MM.1S (cell line): ENCODE measurements around the gene SH3BP2.

Source experiments
- DNase-seq: peaks from one replicate; pipeline ENCODE4 v3.0.0-alpha.2; 2015
- H2AFZ ChIP-seq: fragments of 300-600 bp; sonication (generic); 2 replicates; pipeline ENCODE4 v1.6.0; 2016; ENCODE audit warnings: antibody characterized with exemption, low read length
- H3F3A ChIP-seq: fragments of 300-600 bp; sonication (generic); 2 replicates; pipeline ENCODE4 v1.6.1; 2016; ENCODE audit warnings: mild to moderate bottlenecking, antibody characterized with exemption, low read length, moderate library complexity, mixed read lengths; ENCODE audit not compliant: insufficient read depth
- H3K27ac ChIP-seq: fragments of 300-600 bp; sonication (generic); 2 replicates; pipeline ENCODE4 v1.5.1; 2016; ENCODE audit warnings: mild to moderate bottlenecking, low read length
- H3K27me3 ChIP-seq: fragments of 300-600 bp; sonication (generic); replicated peaks from 2 replicates; pipeline ENCODE4 v1.6.0; 2016; ENCODE audit warnings: low read length; ENCODE audit not compliant: insufficient read depth
- H3K36me3 ChIP-seq: fragments of 300-600 bp; sonication (generic); replicated peaks from 2 replicates; pipeline ENCODE4 v1.6.1; 2016; ENCODE audit warnings: mild to moderate bottlenecking, low read length, mixed read lengths; ENCODE audit not compliant: insufficient read depth
- H3K4me1 ChIP-seq: fragments of 300-600 bp; sonication (generic); 2 replicates; pipeline ENCODE4 v1.6.1; 2016; ENCODE audit warnings: low read length, mixed read lengths
- H3K4me2 ChIP-seq: fragments of 300-600 bp; sonication (generic); 2 replicates; pipeline ENCODE4 v1.6.0; 2016; ENCODE audit warnings: low read depth, low read length
- H3K4me3 ChIP-seq: fragments of 300-600 bp; sonication (generic); 2 replicates; pipeline ENCODE4 v1.5.1; 2016; ENCODE audit warnings: low read length, mixed read lengths
- H3K79me2 ChIP-seq: fragments of 300-600 bp; sonication (generic); 2 replicates; pipeline ENCODE4 v1.6.1; 2016; ENCODE audit warnings: mixed run types, low read length, mixed read lengths
- H3K9ac ChIP-seq: fragments of 300-600 bp; sonication (generic); 2 replicates; pipeline ENCODE4 v1.6.1; 2016; ENCODE audit warnings: low read length, mixed read lengths
- H3K9me2 ChIP-seq: fragments of 300-600 bp; sonication (generic); replicated peaks from 2 replicates; pipeline ENCODE4 v1.6.1; 2016; ENCODE audit warnings: mild to moderate bottlenecking, low read length, mixed read lengths; ENCODE audit not compliant: insufficient read depth
- H3K9me3 ChIP-seq: fragments of 300-600 bp; sonication (generic); replicated peaks from 2 replicates; pipeline ENCODE4 v1.6.1; 2016; ENCODE audit warnings: mild to moderate bottlenecking, low read length, mixed read lengths; ENCODE audit not compliant: insufficient read depth
- H4K20me1 ChIP-seq: fragments of 300-600 bp; sonication (generic); 2 replicates; pipeline ENCODE4 v1.6.1; 2016; ENCODE audit warnings: mild to moderate bottlenecking, low read length, moderate library complexity, mixed read lengths; ENCODE audit not compliant: insufficient read depth
- EZH2 ChIP-seq: fragments of 300-600 bp; sonication (generic); optimal IDR thresholded peaks from 2 replicates; pipeline ENCODE3; 2017; ENCODE audit warnings: low read depth, mild to moderate bottlenecking, antibody characterized with exemption, low read length, mixed read lengths
- EZH2phosphoT487 ChIP-seq: fragments of 300-600 bp; sonication (generic); IDR thresholded peaks from 2 replicates; pipeline ENCODE4 v1.6.1; 2018; ENCODE audit warnings: antibody characterized with exemption, low read length
- TF ChIP-seq, protein P1 (sequence below): fragments of 300-600 bp; sonication (generic); IDR thresholded peaks from 2 replicates; pipeline ENCODE4 v1.5.1; 2016; ENCODE audit warnings: antibody characterized with exemption, low read length, mixed read lengths

The SH3BP2 gene

DNA sequence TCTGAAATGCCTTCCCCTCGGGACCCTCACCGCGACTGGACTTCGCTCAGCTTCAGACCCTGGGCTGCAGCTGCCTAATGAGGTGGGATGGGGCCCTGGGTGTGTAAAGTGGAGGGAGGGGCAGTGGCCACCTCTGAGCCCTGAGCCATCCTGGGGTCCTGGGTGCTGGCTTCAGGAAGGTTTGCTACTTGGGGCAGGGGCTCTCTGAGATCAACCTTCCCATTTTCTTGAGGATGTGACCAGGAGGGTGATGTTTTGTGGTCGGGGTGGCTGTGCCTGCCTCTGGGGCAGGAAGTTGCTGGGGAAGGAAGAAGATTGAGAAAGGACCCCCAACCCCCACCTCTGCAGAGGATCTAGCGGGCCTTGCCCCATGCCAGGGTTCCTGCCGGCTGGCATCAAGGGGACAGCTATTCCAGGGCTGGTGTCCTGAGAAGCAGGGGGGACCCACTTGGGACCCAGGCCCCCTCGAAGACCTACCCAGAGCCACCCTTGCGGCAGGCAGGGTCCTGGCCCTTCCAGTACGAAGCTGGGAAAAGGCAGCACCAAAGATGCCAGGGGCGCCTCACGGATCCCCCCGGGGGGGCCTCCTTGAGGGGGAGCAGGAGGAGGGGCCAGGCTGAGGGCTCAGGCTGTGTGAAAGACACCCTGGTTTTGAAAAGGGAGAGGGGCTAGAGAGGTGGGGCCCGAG is 6.5 kb downstream of the SH3BP2 start:
- Histone ChIP-seq H3K4me1 (0 out of 2 replicates have a peak, but pooled peaks cover 8% of the 10 kb centered on the region), H3K27ac (no peak overlapping the region), H3K79me2 (no peaks in the 10 kb centered on the region), H3K4me2 (no peak overlapping the region), H3K27me3 (no peaks in the 10 kb centered on the region), H3F3A (no peaks in the 10 kb centered on the region), H3K36me3 (no peaks in the 10 kb centered on the region), H3K9me2 (no peaks in the 10 kb centered on the region), H4K20me1 (no peaks in the 10 kb centered on the region), H3K4me3 (no peak overlapping the region), H3K9ac (no peak overlapping the region), H2AFZ (no peak overlapping the region), H3K9me3 (no peaks in the 10 kb centered on the region)
- no peak for DNase-seq
- TF ChIP-seq EZH2phosphoT487, result no peak
- TF ChIP-seq, protein P1, sequence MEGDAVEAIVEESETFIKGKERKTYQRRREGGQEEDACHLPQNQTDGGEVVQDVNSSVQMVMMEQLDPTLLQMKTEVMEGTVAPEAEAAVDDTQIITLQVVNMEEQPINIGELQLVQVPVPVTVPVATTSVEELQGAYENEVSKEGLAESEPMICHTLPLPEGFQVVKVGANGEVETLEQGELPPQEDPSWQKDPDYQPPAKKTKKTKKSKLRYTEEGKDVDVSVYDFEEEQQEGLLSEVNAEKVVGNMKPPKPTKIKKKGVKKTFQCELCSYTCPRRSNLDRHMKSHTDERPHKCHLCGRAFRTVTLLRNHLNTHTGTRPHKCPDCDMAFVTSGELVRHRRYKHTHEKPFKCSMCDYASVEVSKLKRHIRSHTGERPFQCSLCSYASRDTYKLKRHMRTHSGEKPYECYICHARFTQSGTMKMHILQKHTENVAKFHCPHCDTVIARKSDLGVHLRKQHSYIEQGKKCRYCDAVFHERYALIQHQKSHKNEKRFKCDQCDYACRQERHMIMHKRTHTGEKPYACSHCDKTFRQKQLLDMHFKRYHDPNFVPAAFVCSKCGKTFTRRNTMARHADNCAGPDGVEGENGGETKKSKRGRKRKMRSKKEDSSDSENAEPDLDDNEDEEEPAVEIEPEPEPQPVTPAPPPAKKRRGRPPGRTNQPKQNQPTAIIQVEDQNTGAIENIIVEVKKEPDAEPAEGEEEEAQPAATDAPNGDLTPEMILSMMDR, result no peak
- TF ChIP-seq EZH2, result no peak

DNA sequence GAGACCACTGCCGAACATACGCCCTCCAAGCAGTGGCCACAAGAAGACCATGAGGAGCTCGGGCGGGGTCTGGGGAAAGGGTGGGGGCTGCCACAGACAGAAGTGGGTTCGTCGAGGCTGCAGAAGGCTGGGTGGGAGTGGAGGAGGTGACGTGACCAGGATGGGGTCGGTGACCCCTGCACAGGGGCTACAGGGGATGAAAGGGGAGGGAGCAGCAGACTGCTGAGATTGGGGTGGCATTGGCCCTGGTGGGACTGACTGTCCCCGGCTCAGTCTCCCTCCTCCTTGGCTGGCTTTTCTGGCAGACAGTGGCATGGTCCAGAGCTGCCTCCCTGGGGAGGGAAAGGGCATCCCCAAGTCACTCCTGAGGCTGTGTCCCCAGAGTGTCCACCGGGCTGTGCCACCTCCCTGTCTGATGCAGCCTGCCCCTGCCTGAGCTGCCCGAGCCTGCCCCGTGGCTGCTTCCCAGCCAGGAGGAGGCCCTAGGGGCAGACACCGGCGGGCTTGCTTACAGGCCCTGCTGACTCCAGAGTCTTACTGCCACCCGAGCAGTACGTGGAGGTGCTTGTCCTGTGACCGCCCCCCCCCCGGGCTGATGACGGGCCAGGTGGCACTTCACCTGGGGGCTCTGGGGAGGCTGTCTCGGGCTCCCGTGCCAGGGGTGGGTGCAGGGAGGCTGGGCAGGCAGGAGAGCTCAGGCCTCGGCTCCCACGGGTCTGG is 7.2 kb downstream of the SH3BP2 start:
- Histone ChIP-seq H3K27ac (no peak overlapping the region), H3K4me3 (no peak overlapping the region), H3K9me3 (no peaks in the 10 kb centered on the region), H2AFZ (no peak overlapping the region), H3K79me2 (no peaks in the 10 kb centered on the region), H3K36me3 (no peaks in the 10 kb centered on the region), H4K20me1 (no peaks in the 10 kb centered on the region), H3F3A (no peaks in the 10 kb centered on the region), H3K9me2 (no peaks in the 10 kb centered on the region), H3K27me3 (no peaks in the 10 kb centered on the region), H3K4me1 (0 out of 2 replicates have a peak, but pooled peaks cover 8% of the 10 kb centered on the region), H3K4me2 (no peak overlapping the region), H3K9ac (no peak overlapping the region)
- no peak for TF ChIP-seq EZH2
- no peak for DNase-seq

DNA sequence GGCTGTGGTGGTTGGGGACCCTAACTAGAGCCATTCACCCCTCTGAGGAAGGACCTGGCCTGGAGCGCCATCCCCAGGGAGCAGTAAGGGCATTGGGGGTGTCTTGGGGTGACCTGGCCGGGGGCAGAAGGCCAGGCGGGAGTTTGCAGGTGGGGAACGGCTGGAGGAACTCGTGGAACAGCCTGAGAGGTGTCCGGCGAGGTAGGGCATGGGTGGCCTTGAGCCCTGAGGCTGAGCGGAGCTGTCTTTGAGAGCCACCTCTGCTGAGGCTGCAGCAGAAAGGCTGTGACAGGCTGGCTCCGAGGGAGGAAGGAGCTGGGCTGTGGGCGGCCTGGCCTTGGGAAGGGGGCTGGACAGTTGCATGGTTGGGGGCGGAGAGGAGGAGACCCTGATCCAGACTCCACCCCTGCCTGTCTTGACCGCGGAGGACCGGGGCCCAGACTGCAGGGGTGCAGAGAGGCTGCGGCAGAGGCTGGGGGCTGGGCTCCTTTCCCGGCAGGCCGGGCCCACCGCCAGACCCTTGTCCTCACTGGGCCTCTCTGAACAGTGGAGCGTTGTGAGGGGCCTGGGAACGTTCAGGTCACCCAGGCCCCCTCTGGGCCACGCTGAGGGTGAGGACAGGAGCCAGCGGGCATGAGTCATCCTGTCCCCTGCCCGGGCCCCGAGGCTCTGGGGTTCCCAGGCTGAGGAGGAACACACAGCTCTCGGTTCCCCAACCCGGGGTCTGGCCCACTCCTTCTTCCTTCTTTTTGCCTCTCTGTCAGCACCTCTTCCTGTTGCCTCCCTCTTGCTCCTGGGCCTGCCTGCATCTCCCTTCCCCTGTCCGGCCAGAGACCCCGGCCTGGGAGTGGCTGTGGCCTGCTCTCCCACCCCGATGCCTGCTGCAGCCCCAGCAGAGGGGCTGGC is 8.1 kb downstream of the SH3BP2 start:
- Histone ChIP-seq H3K4me1 (0 out of 2 replicates have a peak, but pooled peaks cover 8% of the 10 kb centered on the region), H4K20me1 (no peaks in the 10 kb centered on the region), H3K27me3 (no peaks in the 10 kb centered on the region), H3K4me2 (no peak overlapping the region), H2AFZ (no peak overlapping the region), H3K36me3 (no peaks in the 10 kb centered on the region), H3K9ac (no peak overlapping the region), H3K79me2 (no peaks in the 10 kb centered on the region), H3K9me2 (no peaks in the 10 kb centered on the region), H3K27ac (no peak overlapping the region), H3K4me3 (no peak overlapping the region), H3F3A (no peaks in the 10 kb centered on the region), H3K9me3 (no peaks in the 10 kb centered on the region)
- DNase-seq, result no peak
- TF ChIP-seq, protein P1, result no peak
- no peak for TF ChIP-seq EZH2
- TF ChIP-seq EZH2phosphoT487, result no peak
